HEK293T (cell line): Measurements from ENCODE around the gene OR52E4.

Experiments
- ARNT ChIP-seq: fragments of 450-650 bp; IDR thresholded peaks from 2 replicates; pipeline ENCODE4 v1.6.1; 2017; ENCODE audit warnings: mild to moderate bottlenecking
- BHLHE40 ChIP-seq: fragments of 450-650 bp; IDR thresholded peaks from 2 replicates; pipeline ENCODE4 v1.6.1; 2016; ENCODE audit warnings: mild to moderate bottlenecking, moderate library complexity, borderline replicate concordance
- CTBP1 ChIP-seq: fragments of 450-650 bp; IDR thresholded peaks from 2 replicates; pipeline ENCODE4 v1.6.1; 2016; ENCODE audit warnings: borderline replicate concordance
- ELF4 ChIP-seq: fragments of 450-650 bp; IDR thresholded peaks from 2 replicates; pipeline ENCODE4 v1.6.1; 2017; ENCODE audit warnings: antibody characterized with exemption
- FOXM1 ChIP-seq: fragments of 450-650 bp; IDR thresholded peaks from 2 replicates; pipeline ENCODE4 v1.6.1; 2017; ENCODE audit warnings: mild to moderate bottlenecking, borderline replicate concordance
- HDGF ChIP-seq: fragments of 450-650 bp; IDR thresholded peaks from 2 replicates; pipeline ENCODE4 v1.6.1; 2017; ENCODE audit warnings: antibody characterized with exemption, borderline replicate concordance
- NFRKB ChIP-seq: fragments of 450-650 bp; IDR thresholded peaks from 2 replicates; pipeline ENCODE4 v1.6.1; 2016; ENCODE audit warnings: mild to moderate bottlenecking, moderate library complexity
- SP1 ChIP-seq: fragments of 450-650 bp; IDR thresholded peaks from 2 replicates; pipeline ENCODE4 v1.6.1; 2017
- SUZ12 ChIP-seq: fragments of 450-650 bp; IDR thresholded peaks from 2 replicates; pipeline ENCODE4 v1.6.1; 2016; ENCODE audit warnings: mild to moderate bottlenecking
- TARDBP ChIP-seq: fragments of 450-650 bp; IDR thresholded peaks from 2 replicates; pipeline ENCODE4 v1.6.1; 2016
- ZNF384 ChIP-seq: fragments of 450-650 bp; IDR thresholded peaks from 2 replicates; pipeline ENCODE4 v1.6.1; 2016
- TF ChIP-seq, protein P1 (sequence below): fragments of 450-650 bp; IDR thresholded peaks from 2 replicates; pipeline ENCODE4 v1.6.1; 2016

GRCh38 chr11:5923427-5923776 lies 43.0 kb downstream of the OR52E4 start:
- TF ChIP-seq SUZ12 (no peak), NFRKB (no peak), CTBP1 (no peak), ARNT (no peak), ZNF384 (no peak), SP1 (no peak), ELF4 (no peak), BHLHE40 (no peak), HDGF (no peak), FOXM1 (no peak), TARDBP (no peak)
- TF ChIP-seq, protein P1, sequence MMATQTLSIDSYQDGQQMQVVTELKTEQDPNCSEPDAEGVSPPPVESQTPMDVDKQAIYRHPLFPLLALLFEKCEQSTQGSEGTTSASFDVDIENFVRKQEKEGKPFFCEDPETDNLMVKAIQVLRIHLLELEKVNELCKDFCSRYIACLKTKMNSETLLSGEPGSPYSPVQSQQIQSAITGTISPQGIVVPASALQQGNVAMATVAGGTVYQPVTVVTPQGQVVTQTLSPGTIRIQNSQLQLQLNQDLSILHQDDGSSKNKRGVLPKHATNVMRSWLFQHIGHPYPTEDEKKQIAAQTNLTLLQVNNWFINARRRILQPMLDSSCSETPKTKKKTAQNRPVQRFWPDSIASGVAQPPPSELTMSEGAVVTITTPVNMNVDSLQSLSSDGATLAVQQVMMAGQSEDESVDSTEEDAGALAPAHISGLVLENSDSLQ, result no peak
